Endodermal cell (in vitro differentiated cells): Measurements from ENCODE around the gene PLAGL2. TPM values are rescaled to one million over a fixed set of nuclear protein-coding genes. Genes with fewer than 3 reads are reported as not detected.

Experiments used
- DNase-seq: peaks from one replicate; pipeline ENCODE4 v3.0.0-alpha.2; 2017
- H3K27ac ChIP-seq: 2 replicates; pipeline ENCODE4 v1.5.1; 2013; ENCODE audit warnings: mild to moderate bottlenecking, low read depth, low read length, moderate library complexity
- H3K27me3 ChIP-seq: 2 replicates; pipeline ENCODE4 v1.6.1; 2013; ENCODE audit warnings: mild to moderate bottlenecking, low read length, moderate library complexity; ENCODE audit not compliant: insufficient read depth, control insufficient read depth, poor library complexity, severe bottlenecking
- H3K36me3 ChIP-seq: 2 replicates; pipeline ENCODE4 v1.7.0; 2013; ENCODE audit warnings: mild to moderate bottlenecking, low read length, moderate library complexity; ENCODE audit not compliant: control insufficient read depth, insufficient read depth
- H3K4me1 ChIP-seq: one replicate; pipeline ENCODE4 v1.7.0; 2013; ENCODE audit warnings: low read length; ENCODE audit not compliant: control insufficient read depth, insufficient read depth
- H3K4me3 ChIP-seq: 2 replicates; pipeline ENCODE4 v1.5.1; 2013; ENCODE audit warnings: mild to moderate bottlenecking, low read length, moderate library complexity
- H3K9ac ChIP-seq: 2 replicates; pipeline ENCODE4 v1.6.1; 2013; ENCODE audit warnings: mild to moderate bottlenecking, low read length, moderate library complexity; ENCODE audit not compliant: poor library complexity, severe bottlenecking; ENCODE audit errors: extremely low read depth
- H3K9me3 ChIP-seq: 2 replicates; pipeline ENCODE4 v1.6.1; 2013; ENCODE audit warnings: mild to moderate bottlenecking, low read length, moderate library complexity; ENCODE audit not compliant: control insufficient read depth
- H3K27ac Mint-ChIP-seq: 2 replicates; pipeline ENCODE4 v1.8.0; 2020; ENCODE audit warnings: mixed read lengths
- H3K27me3 Mint-ChIP-seq: 2 replicates; pipeline ENCODE4 v1.8.0; 2021; ENCODE audit warnings: mild to moderate bottlenecking, mixed read lengths; ENCODE audit not compliant: insufficient read depth
- H3K36me3 Mint-ChIP-seq: 2 replicates; pipeline ENCODE4 v1.8.0; 2020; ENCODE audit warnings: low read depth, mixed read lengths
- H3K4me1 Mint-ChIP-seq: 2 replicates; pipeline ENCODE4 v1.8.0; 2020; ENCODE audit warnings: mixed read lengths
- H3K4me3 Mint-ChIP-seq: 2 replicates; pipeline ENCODE4 v1.8.0; 2020; ENCODE audit warnings: mild to moderate bottlenecking, moderate library complexity, mixed read lengths
- H3K9me3 Mint-ChIP-seq: 2 replicates; pipeline ENCODE4 v1.8.0; 2020; ENCODE audit warnings: mild to moderate bottlenecking, mixed read lengths
- WGBS, 2 experiments: methylation state at CpG; one replicate each; pipeline versions ENCODE4 v1.1.5 to v1.1.7; 2013; ENCODE audit warnings: missing lambda C conversion rate in 2 of 2, mixed read lengths in 1 of 2; ENCODE audit not compliant: insufficient coverage in 1 of 2, insufficient read length in 1 of 2; 5-methylcytosine and 5-hydroxymethylcytosine counted together
- total RNA-seq, 2 donors: library from RNA; stranded (reverse); fragmentation: NEBNext Ultra II Directional in 1 of 2; extraction: Animal tissue kit (Norgen Biotek cat#: 25700) in 1 of 2; gene quantifications; 2 replicates in 1 of 2; 3 replicates in 1 of 2; pipeline ENCODE4 v1.2.1, GENCODE V29; 2021
- TF ChIP-seq, protein P1 (sequence below): fragments of 200-600 bp; sonication (generic); conservative IDR thresholded peaks from 2 replicates; pipeline ENCODE4 v1.5.0; 2021; ENCODE audit warnings: antibody characterized with exemption, mild to moderate bottlenecking

Gene PLAGL2
- total RNA-seq, 2 donors from 2014 or later, result 25.5 to 34.5 TPM

DNA sequence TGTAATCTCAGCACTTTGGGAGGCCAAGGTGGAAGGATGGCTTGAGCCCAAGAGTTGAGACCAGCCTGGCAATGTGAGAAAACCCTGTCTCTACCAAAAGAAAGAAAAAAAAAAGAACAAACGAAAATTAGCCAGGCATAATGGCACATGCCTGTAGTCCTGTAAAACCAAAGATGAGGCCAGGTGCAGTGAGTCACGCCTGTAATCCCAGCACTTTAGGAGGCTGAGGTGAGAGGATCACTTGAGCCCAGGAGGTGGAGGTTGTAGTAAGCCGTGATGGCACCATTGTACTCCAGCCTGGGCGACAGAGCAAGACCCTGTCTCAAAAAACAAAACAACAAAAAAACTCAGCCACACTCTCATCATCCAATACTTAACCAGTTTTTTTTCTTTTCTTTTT is 37.4 kb upstream of the PLAGL2 start:
- TF ChIP-seq, protein P1, sequence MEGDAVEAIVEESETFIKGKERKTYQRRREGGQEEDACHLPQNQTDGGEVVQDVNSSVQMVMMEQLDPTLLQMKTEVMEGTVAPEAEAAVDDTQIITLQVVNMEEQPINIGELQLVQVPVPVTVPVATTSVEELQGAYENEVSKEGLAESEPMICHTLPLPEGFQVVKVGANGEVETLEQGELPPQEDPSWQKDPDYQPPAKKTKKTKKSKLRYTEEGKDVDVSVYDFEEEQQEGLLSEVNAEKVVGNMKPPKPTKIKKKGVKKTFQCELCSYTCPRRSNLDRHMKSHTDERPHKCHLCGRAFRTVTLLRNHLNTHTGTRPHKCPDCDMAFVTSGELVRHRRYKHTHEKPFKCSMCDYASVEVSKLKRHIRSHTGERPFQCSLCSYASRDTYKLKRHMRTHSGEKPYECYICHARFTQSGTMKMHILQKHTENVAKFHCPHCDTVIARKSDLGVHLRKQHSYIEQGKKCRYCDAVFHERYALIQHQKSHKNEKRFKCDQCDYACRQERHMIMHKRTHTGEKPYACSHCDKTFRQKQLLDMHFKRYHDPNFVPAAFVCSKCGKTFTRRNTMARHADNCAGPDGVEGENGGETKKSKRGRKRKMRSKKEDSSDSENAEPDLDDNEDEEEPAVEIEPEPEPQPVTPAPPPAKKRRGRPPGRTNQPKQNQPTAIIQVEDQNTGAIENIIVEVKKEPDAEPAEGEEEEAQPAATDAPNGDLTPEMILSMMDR, result no peak
- Mint-ChIP-seq H3K27me3 (no peaks in the 10 kb centered on the region), H3K4me1 (peaks cover 10% of the 10 kb centered on the region), H3K9me3 (no peaks in the 10 kb centered on the region), H3K27ac (no peak overlapping the region), H3K36me3 (no peaks in the 10 kb centered on the region), H3K4me3 (no peak overlapping the region)
- H3K4me3 ChIP-seq, result no peak overlapping the region
- no peaks in the 10 kb centered on the region for H3K27me3 ChIP-seq
- H3K9ac ChIP-seq, result no peak overlapping the region
- H3K9me3 ChIP-seq, result no peaks in the 10 kb centered on the region
- H3K36me3 ChIP-seq, result no peaks in the 10 kb centered on the region
- no peak overlapping the region for H3K27ac ChIP-seq
- 79 to 97% methylated on average over 2 to 4 of the region's 4 CpGs for WGBS, 2 experiments
- no peak for DNase-seq
- peaks cover 7% of the 10 kb centered on the region for H3K4me1 ChIP-seq

DNA sequence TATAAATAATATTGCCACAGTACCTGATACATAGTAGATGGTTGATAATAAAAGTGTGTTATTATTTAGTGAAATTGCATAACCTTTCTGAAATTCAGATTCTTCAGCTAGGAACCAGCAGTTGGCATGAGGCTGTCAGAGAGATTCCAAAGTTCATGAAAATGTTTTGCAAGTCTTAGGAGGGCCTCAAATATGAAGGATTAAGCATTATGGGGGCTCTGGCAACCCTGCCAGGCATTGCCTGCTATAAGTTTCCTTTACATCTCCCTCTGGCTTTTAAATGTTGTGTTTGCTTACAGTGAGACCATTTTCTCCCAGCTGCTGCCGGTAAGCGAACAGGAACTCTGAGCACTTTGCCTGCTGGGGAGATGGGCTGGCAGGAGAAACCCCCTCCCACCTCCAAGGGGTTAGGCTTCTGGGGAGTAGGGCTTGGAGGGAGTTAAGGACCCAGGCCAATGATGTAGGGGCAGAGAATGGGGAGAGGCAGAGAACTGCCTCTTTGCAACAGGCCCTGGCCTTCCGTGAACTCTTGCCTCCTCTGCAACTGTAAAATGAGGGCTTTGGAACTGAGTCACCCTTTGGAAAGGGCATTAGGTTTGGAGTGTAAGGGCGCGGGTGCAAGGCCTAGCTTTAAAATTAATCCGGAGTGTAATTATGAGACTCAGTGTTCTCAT is 36.7 kb upstream of the PLAGL2 start:
- Mint-ChIP-seq H3K4me3 (no peak overlapping the region), H3K27me3 (no peaks in the 10 kb centered on the region), H3K36me3 (no peaks in the 10 kb centered on the region), H3K27ac (no peak overlapping the region), H3K9me3 (no peaks in the 10 kb centered on the region), H3K4me1 (peaks cover 16% of the 10 kb centered on the region)
- H3K9me3 ChIP-seq, result no peaks in the 10 kb centered on the region
- H3K4me1 ChIP-seq, result peaks cover 8% of the 10 kb centered on the region
- H3K4me3 ChIP-seq, result no peak overlapping the region
- H3K27ac ChIP-seq, result no peak overlapping the region
- no peak overlapping the region for H3K9ac ChIP-seq
- TF ChIP-seq, protein P1, result no peak
- no peaks in the 10 kb centered on the region for H3K27me3 ChIP-seq
- no peaks in the 10 kb centered on the region for H3K36me3 ChIP-seq
- DNase-seq, result no peak
- WGBS, 2 experiments, result 97 to 100% methylated on average over 1 to 6 of the region's 6 CpGs

DNA sequence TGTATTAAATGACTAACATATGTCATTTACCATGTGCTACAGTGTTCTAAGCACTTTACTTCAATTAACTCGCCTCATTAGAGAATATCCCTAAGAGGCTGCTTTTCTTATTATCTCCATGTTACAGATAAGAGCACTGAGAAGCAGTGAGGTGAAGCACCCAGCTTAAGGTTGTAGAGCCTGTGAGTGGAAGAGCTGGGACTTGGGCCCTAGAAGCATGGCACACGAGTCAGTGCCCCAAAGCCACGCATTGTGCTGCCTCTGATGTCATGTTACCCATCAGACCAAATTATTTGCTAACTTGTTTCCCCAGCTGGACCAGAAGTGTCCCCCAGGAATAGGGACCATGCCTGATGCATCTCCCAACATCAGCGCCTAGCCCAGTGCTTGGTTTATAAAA is 34.3 kb upstream of the PLAGL2 start:
- Mint-ChIP-seq H3K4me1 (peaks cover 25% of the 10 kb centered on the region), H3K27me3 (no peaks in the 10 kb centered on the region), H3K9me3 (no peaks in the 10 kb centered on the region), H3K4me3 (no peak overlapping the region), H3K27ac (no peak overlapping the region), H3K36me3 (peaks cover 7% of the 10 kb centered on the region)
- Histone ChIP-seq H3K4me3 (no peak overlapping the region), H3K27me3 (no peaks in the 10 kb centered on the region), H3K9ac (no peak overlapping the region), H3K4me1 (peaks cover 12% of the 10 kb centered on the region), H3K36me3 (peaks cover 5% of the 10 kb centered on the region), H3K9me3 (no peaks in the 10 kb centered on the region), H3K27ac (no peak overlapping the region)
- DNase-seq, result no peak
- WGBS, 2 experiments, result 93 to 100% methylated on average over 3 to 4 of the region's 4 CpGs
- TF ChIP-seq, protein P1, result no peak
